Occipital lobe (tissue), 2 donors: ENCODE results near the gene LRRC3C. TPM values are rescaled to one million over a fixed set of nuclear protein-coding genes. Genes with fewer than 3 reads are reported as not detected.

ENCODE experiments used
- DNase-seq: peaks from one replicate; lab custom pipeline; 2025; lab: John Stamatoyannopoulos, UW
- total RNA-seq: library from RNA; depleted of rRNA; stranded (reverse); fragments of >200 nt; gene quantifications from one replicate; pipeline ENCODE4 v1.2.3, GENCODE V29; 2014

Gene LRRC3C
- total RNA-seq, 1 donor from 2014 or later: not detected

DNA sequence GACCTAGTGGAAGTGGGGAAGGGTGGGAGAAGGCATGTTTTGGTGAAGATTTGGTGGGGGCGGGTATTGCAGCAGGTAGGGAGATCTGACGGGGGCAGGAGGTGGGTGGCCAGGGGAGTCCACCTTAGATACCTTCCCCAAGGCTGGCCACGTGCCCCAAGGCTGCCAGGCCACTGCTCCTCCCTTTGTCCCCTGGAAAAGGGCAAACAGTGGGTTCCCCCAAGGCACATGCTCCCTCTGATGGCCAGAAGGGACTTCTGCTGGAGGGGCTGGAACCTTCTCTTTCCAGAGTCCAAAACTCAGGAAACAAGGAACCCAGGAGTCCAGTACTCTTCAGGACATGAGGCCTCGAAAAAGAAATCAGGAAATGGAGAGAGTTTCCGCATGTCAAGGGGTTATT lies 46.9 kb downstream of the LRRC3C start:
- no peak for DNase-seq

DNA sequence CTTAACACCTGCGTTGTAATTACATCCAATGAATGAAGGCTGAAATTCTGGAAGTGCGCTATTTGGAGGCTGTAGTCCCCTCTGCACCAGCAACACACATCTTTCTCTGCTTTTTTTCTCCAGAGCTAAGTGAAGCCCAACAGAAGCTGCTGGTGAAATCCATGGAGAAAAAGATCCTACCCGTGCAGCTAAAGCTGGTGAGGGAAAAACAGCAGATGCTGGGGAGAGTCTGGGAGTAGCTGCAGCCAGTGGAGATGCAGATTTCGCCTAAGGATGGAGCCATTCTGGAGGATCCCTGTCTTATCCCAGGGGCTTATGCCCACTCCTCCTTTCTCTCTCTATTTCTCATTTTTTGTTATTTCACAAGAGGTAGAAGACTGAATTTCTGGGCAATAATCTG lies 48.3 kb downstream of the LRRC3C start:
- no peak for DNase-seq

- DNase-seq: no peak
Measured at GRCh38 chr17:39979016-39979670, 51.6 kb downstream of the LRRC3C start.

DNA sequence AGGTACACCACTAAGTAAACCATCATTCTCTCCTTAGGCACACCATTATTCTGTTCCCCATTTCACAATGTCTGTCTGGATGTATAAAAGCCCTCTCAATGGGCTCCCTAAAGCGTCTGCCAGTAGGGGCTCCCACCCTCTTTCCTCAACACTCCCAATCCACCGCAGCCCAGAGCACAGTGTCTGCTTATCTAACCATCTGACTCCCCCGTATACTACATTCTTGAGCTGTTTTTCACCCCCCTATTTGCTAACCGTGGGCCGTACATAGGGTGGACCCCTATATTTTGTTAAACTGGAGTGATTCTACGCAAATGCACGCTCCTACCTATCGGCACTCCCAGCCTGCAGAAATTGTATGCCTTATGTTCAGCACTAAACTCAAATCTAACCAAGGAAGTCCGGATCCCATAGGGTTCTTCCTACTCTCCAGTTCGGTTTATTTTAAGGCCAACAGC lies 52.4 kb downstream of the LRRC3C start:
- no peak for DNase-seq

DNA sequence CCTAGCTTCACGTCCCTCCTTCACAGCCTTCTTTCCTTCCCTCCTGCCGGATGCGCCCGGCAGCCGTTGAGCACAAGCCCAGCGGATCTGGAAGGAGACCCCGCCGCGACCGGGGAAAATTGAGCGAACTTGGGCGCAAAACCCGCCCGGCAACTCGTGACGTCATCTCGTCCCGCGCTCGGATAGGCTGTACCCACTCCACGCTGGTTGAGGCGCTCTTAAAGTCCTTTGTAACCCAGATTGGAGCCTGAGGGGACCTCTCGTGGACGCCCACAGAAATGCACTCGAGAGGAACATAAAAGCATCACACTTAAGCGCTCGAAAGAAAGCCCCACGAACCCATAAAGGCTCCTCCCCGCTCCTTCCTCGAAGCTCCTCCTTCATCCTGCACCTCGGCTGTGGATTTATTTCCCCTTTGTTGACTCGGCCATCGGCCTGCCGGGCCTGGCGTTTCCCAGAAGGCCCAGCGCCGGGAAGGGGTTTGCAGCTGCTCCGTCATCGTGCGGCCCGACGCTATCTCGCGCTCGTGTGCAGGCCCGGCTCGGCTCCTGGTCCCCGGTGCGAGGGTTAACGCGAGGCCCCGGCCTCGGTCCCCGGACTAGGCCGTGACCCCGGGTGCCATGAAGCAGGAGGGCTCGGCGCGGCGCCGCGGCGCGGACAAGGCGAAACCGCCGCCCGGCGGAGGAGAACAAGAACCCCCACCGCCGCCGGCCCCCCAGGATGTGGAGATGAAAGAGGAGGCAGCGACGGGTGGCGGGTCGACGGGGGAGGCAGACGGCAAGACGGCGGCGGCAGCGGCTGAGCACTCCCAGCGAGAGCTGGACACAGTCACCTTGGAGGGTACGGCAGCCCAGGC lies 53.0 kb downstream of the LRRC3C start, which contains the start of gene PSMD3:
TSS of gene PSMD3 (plus strand) at position 457 of the 856 bp plus-strand sequence. CDS start at position 621, 164 bp downstream.
- DNase-seq: peak; percentile 98

DNA sequence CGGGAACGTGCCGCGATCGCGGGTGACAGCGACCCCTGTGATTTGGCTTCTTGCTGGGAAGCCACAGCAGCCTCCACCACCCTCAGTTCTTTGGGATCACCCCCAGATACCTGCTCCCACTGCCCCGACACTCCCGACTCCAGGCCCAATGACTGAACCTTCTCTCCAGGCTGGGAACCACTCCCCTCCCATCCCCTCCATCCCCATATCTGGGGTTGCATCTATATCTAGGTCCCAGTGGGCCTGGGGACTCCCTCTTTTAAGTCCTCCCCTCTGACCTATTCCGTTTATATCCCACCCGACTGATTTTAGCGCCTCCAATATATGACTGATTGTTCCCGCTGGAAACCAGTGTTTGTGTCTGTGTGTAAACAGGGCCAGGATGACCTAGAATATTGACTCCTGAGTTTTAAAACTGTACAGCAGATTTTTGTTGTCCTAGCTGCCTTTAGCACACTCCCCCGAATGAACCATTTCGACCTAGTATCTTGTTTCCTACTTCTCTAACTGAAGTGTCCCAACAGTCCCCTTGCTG lies 53.7 kb downstream of the LRRC3C start:
- DNase-seq: no peak

DNA sequence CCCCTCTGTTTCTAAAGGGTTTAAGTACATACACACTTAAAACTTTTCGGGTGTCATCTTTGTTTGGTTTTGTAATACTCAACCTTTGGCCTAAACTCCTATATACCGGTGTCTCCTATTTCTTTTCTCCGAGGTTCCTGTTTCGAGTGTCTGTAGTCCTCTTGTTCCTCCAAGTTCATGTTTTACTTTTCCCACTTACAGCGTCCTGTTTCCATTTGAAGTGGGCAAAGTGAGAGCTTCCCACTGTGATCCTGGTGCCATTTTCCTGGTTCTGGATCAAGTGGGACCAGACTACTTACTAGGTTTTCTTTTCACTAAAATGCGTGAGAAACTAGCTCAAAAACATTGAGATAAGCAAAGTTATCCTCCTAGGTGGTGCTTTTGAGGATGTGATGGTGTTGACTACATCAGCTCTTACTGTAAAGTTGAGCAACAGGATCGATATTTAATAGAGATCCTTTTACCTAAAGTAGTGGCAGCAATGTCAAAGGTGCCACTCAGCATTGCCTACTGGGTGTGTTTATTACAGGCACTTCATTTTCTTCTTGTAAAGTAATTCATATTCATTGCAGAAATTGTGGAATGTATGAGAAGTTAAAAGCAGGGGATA lies 54.3 kb downstream of the LRRC3C start:
- no peak for DNase-seq

DNA sequence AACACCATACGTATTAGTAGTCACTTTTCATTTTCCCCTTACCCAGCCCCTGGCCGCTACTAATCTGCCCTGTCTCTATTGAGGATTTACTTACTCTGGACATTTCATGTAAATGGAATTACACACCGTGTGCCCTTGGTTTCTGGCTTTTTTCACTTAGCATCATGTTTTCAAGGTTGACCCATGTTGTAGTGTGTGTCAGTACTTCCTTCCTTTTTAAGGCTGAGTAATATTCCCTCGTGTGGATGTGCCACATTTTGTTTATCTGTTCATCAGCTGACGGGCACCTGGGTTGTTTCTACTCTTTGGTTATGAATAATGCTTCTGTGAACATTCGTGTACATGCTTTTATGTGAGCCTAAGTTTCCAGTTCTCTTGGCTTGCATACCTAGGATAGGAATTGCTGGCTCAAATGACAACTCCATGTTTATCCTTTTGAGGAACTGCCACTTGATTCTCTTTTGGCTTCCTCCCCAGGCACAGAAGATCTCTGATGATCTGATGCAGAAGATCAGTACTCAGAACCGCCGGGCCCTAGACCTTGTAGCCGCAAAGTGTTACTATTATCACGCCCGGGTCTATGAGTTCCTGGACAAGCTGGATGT lies 60.8 kb downstream of the LRRC3C start:
- DNase-seq: no peak

- DNase-seq: no peak
Measured at GRCh38 chr17:39994448-39994847, 66.9 kb downstream of the LRRC3C start.

Other genes starting within 250 kb of the LRRC3C start
- 8.9 TPM for gene PGAP3, start 239.7 kb upstream of the LRRC3C start, total RNA-seq
- 10.1 TPM for gene ERBB2, start 227.7 kb upstream of the LRRC3C start, total RNA-seq
- gene MIEN1, start 197.2 kb upstream of the LRRC3C start, total RNA-seq: 10.1 TPM
- gene GRB7, start 189.8 kb upstream of the LRRC3C start, total RNA-seq: not detected
- 0.16 TPM for gene IKZF3, start 63.4 kb upstream of the LRRC3C start, total RNA-seq
- gene ZPBP2, start 59.5 kb upstream of the LRRC3C start, total RNA-seq: not detected
- 7.6 TPM for gene GSDMB, start 9.1 kb upstream of the LRRC3C start, total RNA-seq
- gene ORMDL3, start 131 bp upstream of the LRRC3C start, total RNA-seq: 51.2 TPM
- not detected for gene GSDMA, start 35.3 kb downstream of the LRRC3C start, total RNA-seq
- 69.1 TPM for gene PSMD3, start 53.1 kb downstream of the LRRC3C start, total RNA-seq
- 0.16 TPM for gene CSF3, start 87.7 kb downstream of the LRRC3C start, total RNA-seq
- 72.5 TPM for gene MED24, start 126.7 kb downstream of the LRRC3C start, total RNA-seq
- gene THRA, start 135.2 kb downstream of the LRRC3C start, total RNA-seq: 91.1 TPM
- 0.78 TPM for gene NR1D1, start 172.9 kb downstream of the LRRC3C start, total RNA-seq
- gene MSL1, start 194.2 kb downstream of the LRRC3C start, total RNA-seq: 89.2 TPM
- 43.8 TPM for gene CASC3, start 212.8 kb downstream of the LRRC3C start, total RNA-seq
- 17.0 TPM for gene RAPGEFL1, start 249.7 kb downstream of the LRRC3C start, total RNA-seq